ENCODE results near the gene RAP2B.
A peak's percentile ranks its signal among the peaks of the same experiment; 100 is the strongest.

RAP2B gene

DNA sequence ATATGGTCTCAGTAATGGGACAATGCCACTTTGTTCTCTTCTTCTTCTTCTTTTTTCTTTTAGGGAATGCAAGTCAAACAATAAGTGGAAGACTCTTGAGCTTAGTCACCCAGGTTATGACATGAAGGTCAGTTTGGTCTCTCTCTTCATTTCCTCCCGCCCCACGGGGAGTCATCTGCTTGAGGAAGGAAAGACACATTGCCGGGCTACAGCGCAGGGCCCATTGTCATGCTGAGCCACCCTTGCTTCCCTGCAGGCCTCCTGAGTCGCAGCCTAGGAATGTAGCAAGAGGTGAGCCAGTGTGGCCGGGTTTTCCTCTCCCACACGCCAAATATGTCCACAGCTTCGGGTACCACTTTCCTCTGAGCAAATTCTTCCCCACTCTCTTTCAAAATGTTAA, 47.6 kb downstream of the RAP2B start:
- DNase-seq: no peak

DNA sequence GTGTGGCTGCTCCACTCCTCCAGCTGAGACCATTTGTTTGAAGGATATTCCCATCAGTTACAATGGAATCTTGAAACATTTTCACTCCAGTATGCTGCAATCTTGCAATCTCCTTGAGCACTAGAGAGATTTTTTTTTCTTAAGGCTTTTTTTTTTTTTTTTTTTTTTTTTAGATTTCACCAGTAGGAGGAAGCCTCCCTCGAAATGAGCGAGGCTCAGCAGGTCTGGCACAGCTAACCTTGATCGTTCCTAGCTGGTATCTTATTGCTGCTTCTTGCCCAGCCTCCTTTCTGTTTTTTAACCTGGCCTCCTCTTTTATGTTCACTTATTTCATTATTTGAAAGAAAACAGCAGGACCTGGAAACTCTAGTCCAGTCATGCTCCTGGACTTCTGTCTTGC, 48.1 kb downstream of the RAP2B start:
- DNase-seq: peak; percentile 35

DNA sequence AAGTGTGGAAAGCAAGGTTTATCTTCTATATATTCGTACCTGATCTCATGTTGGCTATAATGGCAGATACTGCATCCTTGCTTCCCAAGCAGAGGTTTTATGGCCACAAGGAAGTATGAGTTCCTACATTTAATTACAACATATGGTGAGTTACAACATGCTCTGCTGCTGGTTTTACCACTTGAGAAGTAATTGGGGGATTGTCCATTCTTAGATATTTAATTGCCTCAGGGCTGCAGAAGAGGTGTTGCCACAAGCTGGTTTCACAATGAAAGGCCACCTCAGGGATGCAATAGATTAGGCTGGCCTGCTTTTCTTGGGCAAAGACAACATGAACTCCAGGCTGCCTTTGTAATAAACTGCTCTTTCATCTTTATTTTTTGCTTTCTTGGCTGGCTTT, 48.6 kb downstream of the RAP2B start:
- DNase-seq: no peak

DNA sequence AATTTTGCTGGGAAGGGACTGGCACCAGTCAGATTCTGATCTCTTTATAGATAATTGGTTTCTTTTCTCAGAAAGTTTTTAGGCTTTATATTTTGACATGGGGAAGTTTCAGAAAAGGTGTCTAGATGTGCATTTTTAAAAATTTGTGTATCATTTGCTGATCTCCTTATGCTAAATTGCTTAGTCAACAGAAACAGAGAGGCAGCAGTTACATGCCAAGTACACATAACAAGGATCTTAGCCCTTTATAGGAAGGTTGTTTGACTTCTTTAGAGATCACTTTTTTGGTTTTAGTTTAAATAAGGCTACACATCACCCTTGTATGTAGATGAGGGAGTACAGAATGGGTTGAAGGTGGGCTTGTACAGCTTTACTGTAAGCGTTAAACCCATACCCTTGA, 53.5 kb downstream of the RAP2B start:
- no peak for DNase-seq

DNA sequence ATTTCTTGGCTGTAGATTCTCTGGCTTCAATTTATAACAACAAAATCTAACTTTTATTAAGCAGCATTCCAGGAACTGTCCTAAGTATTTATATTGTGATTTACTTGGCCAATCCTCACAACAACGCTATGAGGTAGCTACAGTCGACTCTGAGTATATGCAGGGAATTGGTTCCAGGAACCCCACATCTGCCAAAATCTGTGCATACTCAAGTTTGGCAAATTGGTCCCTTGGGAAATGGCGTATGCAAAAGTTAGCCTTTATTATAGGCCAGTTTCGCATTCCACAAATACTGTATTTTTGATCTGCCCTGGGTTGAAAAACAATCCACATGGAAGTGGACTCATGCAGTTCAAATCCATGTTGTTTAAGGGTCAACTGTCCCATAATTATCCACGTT, 53.9 kb downstream of the RAP2B start:
- DNase-seq: no peak

DNA sequence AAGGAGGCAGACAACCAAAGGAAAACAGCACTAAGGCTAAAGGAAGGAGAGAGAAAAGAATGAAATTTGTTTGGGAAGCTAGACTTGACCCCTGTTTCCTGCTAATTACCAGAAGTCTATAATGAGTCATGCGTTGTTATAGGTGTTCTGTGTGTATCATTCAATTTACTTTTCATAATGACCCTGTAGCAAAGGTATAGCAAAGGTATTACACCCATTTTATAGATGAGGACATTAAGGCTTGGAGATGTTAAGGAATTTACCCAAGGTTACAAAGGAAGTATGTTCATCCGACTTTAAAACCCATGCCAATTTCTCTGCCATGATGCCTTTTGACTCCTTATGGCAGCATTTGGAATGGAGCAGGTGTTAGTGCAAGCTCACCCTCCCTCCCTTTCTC, 54.9 kb downstream of the RAP2B start:
- no peak for DNase-seq

DNA sequence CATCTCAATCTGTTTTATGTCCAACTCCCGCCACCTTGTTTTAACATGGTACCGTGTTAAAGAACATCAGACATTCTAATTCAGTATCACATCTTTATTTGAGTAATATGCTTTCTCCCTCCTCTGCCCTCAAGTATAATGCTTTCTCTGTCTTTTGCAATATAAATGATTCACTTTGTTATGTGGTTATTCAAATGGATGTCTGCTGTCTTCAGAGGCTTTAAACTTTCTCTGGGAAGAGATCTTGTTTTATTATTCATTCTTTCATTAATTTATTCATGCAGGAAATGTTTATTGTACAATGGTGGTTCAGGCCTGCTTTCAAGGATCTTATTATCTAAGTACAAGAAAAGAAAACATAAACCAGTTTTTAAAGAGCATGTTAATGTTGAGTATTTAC, 57.1 kb downstream of the RAP2B start:
- DNase-seq: no peak
